ENCODE data around the gene SLC35F2. TPM values are rescaled to one million over a fixed set of nuclear protein-coding genes. Genes with fewer than 3 reads are reported as not detected.
"Not testable (repeated sequence)": the region's sequence is repeated elsewhere in the genome, so short reads cannot be mapped to it uniquely, and the experiment has no call there.

Gene SLC35F2, protein sequence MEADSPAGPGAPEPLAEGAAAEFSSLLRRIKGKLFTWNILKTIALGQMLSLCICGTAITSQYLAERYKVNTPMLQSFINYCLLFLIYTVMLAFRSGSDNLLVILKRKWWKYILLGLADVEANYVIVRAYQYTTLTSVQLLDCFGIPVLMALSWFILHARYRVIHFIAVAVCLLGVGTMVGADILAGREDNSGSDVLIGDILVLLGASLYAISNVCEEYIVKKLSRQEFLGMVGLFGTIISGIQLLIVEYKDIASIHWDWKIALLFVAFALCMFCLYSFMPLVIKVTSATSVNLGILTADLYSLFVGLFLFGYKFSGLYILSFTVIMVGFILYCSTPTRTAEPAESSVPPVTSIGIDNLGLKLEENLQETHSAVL
- polyA plus RNA-seq (ENCODE audit: insufficient read length): 21.1 TPM
- long read RNA-seq, donor 1, partial matches to known transcripts: 0 of 2 reads
- long read RNA-seq, donor 1, other reads (novel, unspliced or antisense): 0 of 2 reads
- long read RNA-seq, donor 2, transcript SLC35F2-204 (8 exons, 3,170 nt): major isoform, 7 of 7 reads
- long read RNA-seq, donor 2, partial matches to known transcripts: 0 of 7 reads
- long read RNA-seq, donor 2, other reads (novel, unspliced or antisense): 0 of 7 reads
- long read RNA-seq, donor 3, partial matches to known transcripts: 0 of 4 reads
- long read RNA-seq, donor 3, other reads (novel, unspliced or antisense): 0 of 4 reads
- long read RNA-seq, donor 4: 0 reads
- long read RNA-seq, donor 5, partial matches to known transcripts: 0 of 3 reads
- long read RNA-seq, donor 5, other reads (novel, unspliced or antisense): 0 of 3 reads
- long read RNA-seq, donor 6, partial matches to known transcripts: 0 of 4 reads
- long read RNA-seq, donor 6, other reads (novel, unspliced or antisense): 0 of 4 reads
- long read RNA-seq, donor 7, transcript SLC35F2-204 (8 exons, 3,170 nt): major isoform, 6 of 6 reads
- long read RNA-seq, donor 7, partial matches to known transcripts: 0 of 6 reads
- long read RNA-seq, donor 7, other reads (novel, unspliced or antisense): 0 of 6 reads
- long read RNA-seq, donor 8, partial matches to known transcripts: 0 of 2 reads
- long read RNA-seq, donor 8, other reads (novel, unspliced or antisense): 0 of 2 reads

DNA sequence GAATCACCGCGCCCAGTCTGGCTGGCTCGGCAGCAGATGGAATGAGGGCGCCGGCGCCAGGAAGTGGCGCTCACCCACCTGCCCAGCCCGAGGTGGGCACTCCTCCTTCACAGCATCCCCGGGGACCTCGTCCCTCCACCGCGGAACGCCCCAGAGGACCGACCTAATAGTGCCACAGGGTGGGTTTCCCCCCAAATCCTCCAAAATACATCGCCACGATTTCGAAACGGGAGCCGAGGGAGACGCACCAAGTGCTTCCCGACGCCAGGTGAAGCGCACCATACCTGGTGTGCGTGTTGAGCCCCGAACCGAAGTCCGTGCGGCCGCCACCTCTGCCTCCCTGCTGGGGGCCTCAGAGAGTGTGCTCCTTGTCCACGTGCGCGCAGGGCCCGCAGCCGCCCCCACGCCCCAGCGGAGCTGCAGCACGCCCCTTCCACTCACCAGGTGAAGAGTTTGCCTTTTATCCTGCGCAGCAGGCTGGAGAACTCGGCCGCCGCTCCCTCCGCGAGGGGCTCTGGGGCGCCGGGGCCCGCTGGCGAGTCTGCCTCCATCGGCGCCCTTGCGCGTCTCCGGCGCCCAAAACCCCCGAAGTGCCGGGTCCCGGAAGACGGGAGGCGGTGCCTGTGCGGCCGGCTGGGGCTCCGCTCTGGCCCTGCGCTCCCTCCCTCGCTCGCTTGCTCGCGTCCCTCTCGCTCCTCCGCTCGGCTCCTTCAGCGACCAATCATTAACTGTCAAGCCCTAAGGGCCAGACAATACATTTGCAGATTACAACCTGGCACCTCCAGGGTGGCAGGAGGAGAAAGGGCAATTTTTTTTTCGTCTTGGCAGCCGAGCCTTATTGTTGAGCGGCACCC lies at the start of gene SLC35F2:
Gene SLC35F2 (minus strand): TSS at position 571 of the 854 bp plus-strand sequence. CDS start 20 bp downstream, at position 551.
- peak; percentile 68 for DNase-seq

DNA sequence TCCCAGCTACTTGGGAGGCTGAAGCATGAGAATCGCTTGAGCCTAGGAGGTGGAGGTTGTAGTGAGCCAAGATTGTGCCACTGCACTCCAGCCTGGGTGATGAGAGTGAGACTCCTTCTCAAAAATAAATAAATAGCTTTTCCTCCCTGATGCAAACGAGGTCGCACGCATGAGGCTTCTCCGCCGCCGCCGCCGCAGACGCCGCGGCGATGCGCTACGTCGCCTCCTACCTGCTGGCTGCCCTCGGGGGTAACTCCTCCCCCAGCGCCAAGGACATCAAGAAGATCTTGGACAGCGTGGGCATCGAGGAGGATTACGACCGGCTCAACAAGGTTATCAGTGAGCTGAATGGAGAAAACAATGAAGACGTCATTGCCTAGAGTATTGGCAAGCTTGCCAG lies 49.6 kb upstream of the SLC35F2 start:
- DNase-seq: no peak

DNA sequence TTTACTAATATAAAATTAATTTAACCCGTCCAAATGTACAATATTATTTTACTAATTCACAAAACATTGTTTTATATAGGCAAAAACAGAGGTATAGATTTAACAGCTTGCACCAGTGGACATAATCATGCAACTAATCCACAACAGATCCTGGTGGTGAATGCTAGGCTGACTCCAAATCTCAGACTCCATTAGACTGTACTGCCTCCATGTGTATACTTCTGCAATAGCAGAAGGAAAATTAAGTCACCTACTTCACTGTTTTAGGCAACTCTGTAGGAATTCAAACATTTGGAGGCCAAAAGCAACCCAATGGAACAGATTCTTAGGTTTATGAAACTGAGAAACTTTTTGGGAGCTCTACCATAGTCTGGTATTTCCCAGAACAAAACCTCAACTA lies 39.7 kb upstream of the SLC35F2 start:
- DNase-seq: no peak

DNA sequence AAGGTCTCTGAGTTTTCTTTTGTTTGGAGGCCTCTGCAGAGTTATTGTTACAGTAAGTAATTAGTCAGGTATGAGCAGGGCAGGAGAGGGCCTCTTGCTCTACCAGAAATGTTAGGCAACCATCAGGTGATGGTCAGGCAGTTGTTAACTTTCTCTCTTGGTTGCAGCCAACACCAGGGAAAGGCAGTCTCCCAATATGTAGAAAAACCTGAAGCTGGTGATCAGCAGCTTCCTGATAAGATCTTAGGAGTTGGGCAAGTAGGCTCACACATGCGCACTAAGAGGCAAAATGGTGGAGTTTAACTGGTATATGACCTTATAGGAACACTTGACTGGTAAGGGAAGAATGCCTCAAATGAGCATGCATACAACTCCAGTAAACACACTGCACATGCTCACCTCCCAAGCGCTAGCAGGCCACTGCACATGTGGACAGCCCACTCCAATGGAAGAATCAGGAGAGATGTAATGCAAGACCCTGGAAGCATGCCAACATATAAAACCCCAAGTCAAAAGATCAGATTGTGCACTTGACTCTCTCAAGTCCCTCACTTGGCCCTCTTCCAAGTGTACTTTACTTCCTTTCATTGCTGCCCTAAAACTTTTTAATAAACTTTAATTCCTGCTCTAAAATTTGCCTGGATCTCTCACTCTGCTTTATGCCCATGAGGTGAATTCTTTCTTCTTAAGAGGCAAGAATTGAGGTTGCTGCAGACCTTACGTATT lies 23.7 kb upstream of the SLC35F2 start:
- no peak for DNase-seq

DNA sequence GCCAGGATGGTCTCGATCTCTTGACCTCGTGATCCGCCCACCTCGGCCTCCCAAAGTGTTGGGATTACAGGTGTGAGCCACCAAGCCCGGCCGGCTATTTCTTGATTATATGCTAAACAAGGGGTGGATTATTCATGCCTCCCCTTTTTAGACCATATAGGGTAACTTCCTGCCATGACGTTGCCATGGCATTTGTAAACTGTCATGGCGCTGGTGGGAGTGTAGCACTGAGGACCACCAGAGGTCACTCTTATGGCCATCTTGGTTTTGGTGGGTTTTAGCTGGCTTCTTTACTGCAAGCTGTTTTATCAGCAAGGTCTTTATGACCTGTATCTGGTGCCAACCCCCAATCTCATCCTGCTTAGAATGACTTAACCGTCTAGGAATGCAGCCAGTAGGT lies 22.9 kb upstream of the SLC35F2 start:
- DNase-seq: not testable (repeated sequence)

DNA sequence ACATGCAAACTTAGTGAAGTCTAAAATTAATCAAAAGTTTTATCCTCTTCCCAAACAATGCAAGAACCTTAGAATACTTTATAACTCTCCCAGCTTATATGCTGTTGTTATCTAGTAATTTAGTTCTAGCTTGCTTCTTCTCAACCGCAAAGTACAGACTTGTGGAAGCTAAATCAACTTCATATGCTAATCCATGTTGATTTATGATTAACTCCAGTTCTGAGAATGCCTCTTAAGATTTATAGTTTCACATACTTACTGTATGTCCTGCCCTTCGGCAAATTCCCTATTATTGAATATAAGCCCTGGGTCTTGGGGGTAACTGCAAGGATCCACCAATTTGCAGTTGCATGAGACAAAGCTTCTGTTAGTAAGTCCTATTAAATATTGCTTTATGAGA lies 17.6 kb upstream of the SLC35F2 start:
- no peak for DNase-seq

DNA sequence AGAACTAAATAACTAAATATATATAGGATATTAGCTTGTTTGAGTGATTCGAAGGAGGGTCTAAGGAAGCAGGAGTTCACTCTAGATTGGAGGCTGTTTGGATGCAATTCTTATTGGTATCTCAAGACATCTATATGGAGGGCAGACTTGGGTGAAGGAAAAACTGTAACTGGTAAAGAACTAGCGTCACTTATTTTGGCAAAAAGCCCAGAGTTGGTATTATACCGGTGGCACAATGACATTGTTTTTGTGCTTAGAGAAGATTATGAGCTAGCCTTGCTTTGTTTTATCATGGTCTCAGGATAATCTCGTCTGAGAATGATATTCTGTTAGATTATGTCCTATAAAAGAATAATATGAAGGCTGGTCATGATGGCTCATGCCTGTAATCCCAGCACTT lies 6.0 kb upstream of the SLC35F2 start:
- DNase-seq: no peak

DNA sequence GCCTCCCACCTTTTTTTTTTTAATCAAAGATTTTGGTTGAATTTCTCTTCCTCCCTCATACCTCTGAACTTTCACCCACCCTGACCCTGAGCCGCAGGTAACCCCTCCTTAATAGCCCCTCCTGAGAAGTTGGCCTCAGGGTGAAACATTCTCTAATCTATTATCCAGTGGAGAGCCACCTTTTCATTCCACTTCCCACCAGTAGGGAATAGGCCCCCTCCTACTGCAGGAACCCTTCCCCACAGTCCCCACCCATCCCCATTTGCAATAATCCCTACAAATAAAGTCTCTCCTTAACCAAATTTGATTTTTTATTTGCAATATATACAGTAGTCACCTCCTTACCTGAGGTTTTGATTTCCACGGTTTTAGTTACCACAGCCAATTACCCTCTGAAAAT lies 2.1 kb upstream of the SLC35F2 start:
- DNase-seq: no peak

DNA sequence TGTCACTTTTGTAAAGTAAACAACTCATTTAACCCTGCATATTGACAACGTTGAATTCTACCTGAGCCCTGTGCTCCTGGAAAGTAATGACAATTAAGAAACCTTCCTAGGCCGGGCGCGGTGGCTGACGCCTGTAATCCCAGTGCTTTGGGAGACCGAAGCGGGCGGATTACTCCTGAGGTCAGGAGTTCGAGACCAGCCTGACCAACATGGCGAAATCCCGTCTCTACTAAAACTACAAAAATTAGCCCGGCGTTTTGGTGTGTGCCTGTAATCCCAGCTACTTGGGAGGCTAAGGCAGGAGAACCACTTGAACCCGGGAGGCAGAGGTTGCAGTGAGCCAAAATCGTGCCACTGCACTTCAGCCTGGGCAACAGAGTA lies 1.6 kb upstream of the SLC35F2 start:
- DNase-seq: not testable (repeated sequence)

DNA sequence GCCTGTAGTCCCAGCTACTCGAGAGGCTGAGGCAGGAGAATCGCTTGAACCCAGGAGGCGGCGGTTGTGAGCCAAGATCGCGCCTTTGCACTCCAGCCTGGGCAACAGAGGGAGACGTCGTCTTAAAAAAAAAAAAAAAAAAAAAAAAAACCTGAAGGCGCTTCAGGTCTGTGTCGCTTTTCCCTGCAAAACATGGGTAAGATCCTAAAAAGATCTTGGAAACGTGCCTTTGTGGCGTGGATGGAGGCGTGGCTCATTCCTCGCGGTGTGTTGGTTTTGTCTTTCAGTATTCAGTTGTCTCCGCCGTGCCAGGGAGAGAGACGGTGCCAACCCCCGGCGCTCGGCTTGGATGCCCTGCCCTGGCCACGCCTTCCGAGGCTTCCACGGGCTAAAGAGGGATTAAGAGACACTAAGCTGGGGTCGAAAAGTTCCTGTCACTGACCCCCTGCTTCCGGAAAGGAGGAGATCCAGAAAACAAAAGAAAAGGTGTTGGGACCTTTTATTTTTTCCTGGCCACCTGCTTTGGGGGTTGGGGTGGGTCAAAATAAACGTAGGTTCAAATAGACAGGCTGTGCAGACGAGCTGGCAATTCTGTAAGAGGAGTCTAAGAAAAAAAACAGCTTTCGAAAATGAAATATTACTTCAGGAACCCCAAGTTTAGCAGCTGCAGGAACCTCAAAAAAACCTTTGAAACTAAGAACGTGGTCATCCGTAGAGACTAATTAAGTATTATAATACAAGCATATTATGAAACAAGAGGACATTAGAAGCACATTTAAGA lies 1.1 kb upstream of the SLC35F2 start:
- DNase-seq: peak; percentile 11

DNA sequence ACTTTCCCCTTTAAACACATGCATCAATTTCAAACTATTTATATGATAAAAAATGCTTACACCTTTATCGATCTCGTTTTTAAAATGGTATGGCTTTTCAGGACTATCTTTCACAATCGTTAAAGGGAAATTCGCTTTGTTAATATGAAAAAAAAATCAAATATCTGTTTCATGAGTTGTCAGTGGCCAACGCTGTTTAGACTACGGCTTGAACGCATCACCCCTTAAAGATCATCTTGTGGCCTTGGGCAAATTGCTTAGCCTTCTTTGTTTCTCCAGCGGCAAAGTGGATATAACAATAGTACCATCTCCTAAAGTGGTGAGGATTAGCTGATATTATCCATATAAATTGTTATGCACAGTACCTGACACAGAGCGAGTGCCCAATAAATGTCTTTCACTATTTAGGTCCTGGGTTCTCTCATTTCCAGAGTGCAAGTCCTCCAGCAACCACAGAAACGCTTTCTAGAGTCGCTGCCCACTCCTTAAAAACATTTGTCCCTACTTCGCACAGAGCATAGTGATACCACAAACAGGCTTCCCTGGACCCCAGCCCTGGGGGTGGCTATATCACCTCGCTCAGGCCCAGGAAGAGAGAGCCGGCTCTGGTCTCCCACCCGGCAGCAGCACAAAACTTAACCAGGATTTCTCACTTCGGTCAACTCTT lies 904 bp downstream of the SLC35F2 start:
- DNase-seq: no peak

DNA sequence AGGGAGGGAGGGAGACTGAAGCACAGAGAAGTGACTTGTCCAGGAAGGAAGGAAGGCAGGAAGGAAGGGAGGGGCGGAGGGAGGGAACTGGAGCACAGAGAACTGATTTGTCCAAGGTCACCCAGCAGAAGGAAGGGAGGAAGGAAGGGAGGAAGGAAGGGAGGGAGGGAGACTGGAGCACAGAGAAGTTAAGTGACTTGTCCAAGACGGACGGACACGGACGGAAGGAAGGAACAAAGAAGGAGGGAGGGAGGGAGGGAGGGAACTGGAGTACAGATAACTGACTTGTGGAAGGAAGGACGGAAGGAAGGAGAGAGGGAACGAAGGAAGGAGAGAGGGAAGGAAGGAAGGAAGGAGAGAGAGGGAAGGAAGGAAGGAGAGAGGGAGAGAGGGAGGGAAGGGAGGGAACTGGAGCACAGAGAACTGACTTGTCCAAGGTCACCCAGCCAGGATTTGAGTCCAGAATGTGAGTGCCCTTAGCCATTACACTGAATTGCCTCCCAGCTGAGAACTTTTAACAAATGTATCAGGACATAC lies 1.5 kb downstream of the SLC35F2 start:
- no peak for DNase-seq

DNA sequence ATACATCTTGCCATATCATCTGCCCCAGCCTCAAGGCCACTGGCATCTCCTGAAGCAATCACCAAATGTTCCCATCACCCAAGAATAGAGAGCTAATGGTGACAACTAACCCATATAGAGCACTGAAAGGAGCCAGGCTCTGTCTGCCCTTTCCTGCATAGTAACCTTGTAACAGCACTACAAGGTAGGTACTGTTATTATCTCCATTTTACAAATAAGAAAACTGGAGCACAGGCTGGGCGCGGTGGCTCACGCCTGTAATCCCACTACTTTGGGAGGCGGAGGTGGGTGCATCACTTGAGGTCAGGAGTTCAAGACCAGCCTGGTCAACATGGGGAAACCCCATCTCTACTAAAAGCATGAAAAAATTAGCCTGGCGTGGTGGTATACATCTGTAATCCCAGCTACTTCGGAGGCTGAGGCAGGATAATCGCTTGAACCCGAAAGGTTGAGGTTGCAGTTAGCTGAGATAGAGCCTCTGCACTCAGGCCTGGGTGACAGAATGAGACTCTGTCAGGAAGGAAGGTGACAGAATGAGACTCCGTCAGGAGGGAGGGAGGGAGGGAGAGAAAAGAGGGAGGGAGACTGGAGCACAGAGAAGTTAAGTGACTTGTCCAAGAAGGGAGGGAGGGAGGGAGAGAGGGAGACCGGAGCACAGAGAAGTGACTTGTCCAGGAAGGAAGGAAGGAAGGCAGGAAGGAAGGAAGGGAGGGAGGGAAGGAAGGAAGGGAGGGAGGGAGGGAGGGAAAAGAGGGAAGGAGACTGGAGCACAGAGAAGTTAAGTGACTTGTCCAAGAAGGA lies 2.2 kb downstream of the SLC35F2 start:
- DNase-seq: no peak

DNA sequence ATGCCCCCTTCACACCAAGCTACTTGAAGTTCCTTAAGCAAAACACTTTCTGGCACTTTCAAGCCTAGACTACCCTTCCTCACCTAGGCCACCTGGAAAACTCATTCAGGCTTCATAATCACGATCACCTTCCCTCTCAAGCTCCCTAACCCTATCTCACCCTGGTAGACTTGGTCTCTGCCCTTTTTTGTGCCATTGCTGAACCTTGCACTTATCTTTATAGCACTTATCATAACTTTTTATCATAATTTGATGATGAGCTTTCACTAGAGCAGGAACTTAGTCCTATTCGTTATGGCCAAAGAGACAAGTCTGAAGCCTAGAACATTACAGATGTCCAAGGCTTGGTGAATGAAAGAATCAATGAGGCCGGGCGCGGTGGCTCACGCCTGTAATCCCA lies 5.5 kb downstream of the SLC35F2 start:
- DNase-seq: no peak

DNA sequence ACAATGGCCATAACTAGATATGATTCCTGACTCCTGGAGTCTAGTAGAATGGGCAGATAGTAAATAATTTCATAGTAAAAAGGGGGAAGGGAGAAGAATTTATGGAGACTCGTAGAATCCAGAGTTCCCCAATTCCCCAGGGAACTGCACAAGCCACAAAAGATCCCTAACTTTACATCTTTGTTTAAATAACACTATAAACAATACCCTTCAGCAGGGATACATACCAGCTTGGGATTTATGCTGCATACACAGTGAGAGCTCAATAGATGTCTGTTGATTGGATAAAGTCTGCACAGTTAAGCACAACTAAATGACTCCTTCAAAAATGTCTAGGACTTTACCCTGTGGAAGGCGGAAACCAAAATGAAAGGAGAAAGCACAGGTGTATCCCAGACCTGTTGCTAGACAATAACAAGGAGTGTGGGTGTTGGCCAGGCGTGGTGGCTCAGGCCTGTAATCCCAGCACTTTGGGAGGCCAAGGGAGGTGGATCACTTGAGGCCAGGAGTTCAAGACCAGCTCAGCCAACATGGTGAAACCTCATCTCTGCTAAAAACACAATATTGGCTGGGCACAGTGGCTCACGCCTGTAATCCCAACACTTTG lies 6.8 kb downstream of the SLC35F2 start:
- DNase-seq: no peak

DNA sequence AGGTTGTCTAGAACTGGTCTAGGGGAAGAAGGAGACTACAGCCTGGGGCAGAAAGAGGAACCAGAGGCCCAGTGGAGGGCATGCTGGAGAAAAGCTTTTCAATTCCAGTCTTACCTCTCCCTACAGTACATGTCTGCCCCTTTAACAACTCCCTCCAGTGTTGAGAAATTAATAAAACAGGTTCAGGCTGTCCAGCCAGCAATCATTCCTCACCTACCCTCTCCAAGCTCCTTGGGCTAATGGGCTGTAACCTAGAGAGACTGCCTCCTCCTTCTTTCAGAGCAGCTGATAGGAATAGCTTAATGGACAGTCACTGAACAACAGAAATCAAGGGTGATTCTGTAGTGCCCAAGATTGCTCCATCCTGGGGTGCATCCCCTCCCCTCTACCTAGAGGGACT lies 8.8 kb downstream of the SLC35F2 start:
- no peak for DNase-seq

DNA sequence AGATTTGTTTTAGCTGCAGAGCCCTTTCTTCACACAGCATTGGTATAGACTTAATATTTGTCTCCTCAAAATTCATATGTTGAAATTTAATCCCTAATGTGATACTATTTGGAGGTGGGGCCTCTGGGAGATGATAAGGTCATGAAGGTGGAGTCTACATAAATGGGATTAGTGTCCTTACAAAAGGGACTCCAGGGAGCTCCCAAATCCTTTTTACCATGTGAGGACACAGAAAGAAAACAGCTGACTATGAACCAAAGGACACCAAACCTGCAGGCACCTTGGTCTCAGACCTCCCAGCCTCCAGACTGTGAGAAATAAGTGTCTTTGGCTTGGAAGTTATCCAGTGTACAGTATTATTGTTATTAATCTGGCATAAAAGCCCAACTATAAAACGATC lies 10.2 kb downstream of the SLC35F2 start:
- no peak for DNase-seq

DNA sequence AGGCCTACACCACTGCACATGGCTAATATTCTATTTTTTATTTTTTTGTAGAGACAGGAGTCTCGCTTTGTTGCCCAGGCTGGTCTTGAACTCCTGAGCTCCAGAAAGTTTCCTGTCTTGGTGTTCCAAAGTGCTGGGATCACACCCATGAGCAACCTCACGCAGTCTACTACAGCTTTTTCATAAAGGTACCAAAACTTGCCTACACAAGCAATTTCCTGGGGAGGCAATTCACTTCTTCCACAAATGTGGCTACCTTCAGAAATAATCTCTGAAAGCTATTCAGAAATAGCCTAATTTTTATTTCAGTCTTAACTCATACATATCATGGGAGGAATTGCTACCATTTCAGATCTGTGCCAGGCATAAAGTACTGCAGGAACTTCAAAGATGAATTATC lies 11.4 kb downstream of the SLC35F2 start:
- DNase-seq: no peak
